Pons (tissue), 1 donor: ENCODE data around the gene HDGF.

ENCODE experiments used
- DNase-seq: peaks from one replicate; pipeline ENCODE4 v3.0.0-alpha.2; 2016; ENCODE audit warnings: low spot score

The HDGF gene

GRCh38 chr1:156751451-156751756, at the start of gene HDGF:
Gene HDGF, minus strand, starts transcription at chr1:156751675. Its CDS starts 246 bp downstream, at chr1:156751429.
- DNase-seq: no peak

GRCh38 chr1:156797212-156797871, 45.9 kb upstream of the HDGF start:
- DNase-seq: peak; percentile 81

- DNase-seq: no peak
Measured at GRCh38 chr1:156796340-156797097, 45.0 kb upstream of the HDGF start.

- DNase-seq: peak; percentile 95
Measured at GRCh38 chr1:156795787-156796186, 44.3 kb upstream of the HDGF start.

GRCh38 chr1:156795374-156795733, 43.9 kb upstream of the HDGF start:
- DNase-seq: no peak

- no peak for DNase-seq
Measured at GRCh38 chr1:156794506-156795373, 43.3 kb upstream of the HDGF start.

GRCh38 chr1:156789621-156790318, 38.3 kb upstream of the HDGF start:
- DNase-seq: peak; percentile 58

- DNase-seq: no peak
Measured at GRCh38 chr1:156788136-156788535, 36.7 kb upstream of the HDGF start.

- DNase-seq: no peak
Measured at GRCh38 chr1:156786640-156787039, 35.2 kb upstream of the HDGF start.

GRCh38 chr1:156785458-156785857, 34.0 kb upstream of the HDGF start:
- DNase-seq: no peak

- DNase-seq: no peak
Measured at GRCh38 chr1:156781585-156782186, 30.2 kb upstream of the HDGF start.

GRCh38 chr1:156777573-156777972, 26.1 kb upstream of the HDGF start:
- no peak for DNase-seq

- no peak for DNase-seq
Measured at GRCh38 chr1:156776942-156777341, 25.5 kb upstream of the HDGF start.

- DNase-seq: no peak
Measured at GRCh38 chr1:156775799-156776198, 24.3 kb upstream of the HDGF start.

GRCh38 chr1:156773607-156774006, 22.1 kb upstream of the HDGF start:
- no peak for DNase-seq

- DNase-seq: peak; percentile 65
Measured at GRCh38 chr1:156772728-156773497, 21.4 kb upstream of the HDGF start.

GRCh38 chr1:156772222-156772621, 20.7 kb upstream of the HDGF start:
- no peak for DNase-seq

- DNase-seq: no peak
Measured at GRCh38 chr1:156768610-156769295, 17.3 kb upstream of the HDGF start.

GRCh38 chr1:156767879-156768604, 16.6 kb upstream of the HDGF start:
- peak; percentile 64 for DNase-seq
